HG02973 (cell line): ENCODE measurements around the gene SAP30BP.

Source experiments
- ATAC-seq: cut with Tn5 transposase; IDR thresholded peaks from one replicate; pipeline ENCODE4 v1.9.1; 2021; ENCODE audit warnings: moderate library complexity; ENCODE audit not compliant: unreplicated experiment

The SAP30BP gene

DNA sequence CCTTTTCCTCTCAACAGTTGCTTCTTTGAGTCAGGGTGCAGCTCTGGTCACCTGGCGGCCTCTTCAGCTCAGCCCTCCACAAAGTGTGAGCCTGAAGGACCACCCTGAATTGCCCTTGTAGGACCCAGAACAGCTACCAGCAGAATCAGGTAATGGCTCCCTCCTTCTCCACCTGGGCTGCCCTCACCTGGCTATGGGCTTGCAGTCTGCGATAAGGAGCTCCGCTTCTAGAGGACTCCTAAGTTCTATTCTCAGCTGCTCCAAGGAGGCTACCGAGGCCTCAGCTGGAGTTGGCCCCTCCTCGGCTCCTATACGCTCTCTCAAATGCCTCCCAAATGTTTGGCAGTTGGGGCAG lies 20.5 kb upstream of the SAP30BP start:
- ATAC-seq = no peak

GRCh38 chr17:75647061-75647460 lies 20.1 kb upstream of the SAP30BP start:
- ATAC-seq = no peak

GRCh38 chr17:75647921-75648320 lies 19.2 kb upstream of the SAP30BP start:
- no peak for ATAC-seq

- no peak for ATAC-seq
Measured at GRCh38 chr17:75649687-75650086, 17.5 kb upstream of the SAP30BP start.

GRCh38 chr17:75650874-75651273 lies 16.3 kb upstream of the SAP30BP start:
- no peak for ATAC-seq

DNA sequence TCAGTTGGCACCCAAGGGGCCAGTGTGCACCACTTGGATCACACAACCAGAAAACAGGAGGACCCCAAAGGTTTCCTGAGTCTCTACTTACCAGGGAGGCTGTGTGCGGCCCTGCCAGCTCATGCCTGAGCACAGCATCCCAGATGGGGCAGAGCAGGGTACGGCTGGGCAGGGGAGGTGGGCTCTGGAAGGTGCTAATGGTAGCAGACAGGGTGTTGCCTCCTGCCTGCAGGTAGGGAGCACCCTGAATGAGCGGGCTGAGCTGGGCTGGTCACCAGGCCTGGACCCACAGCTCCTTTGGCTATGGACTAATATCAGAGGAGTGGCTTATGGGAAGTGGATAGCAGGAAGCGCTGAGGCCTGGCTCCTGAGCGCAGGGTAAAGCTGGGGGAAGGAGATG lies 14.8 kb upstream of the SAP30BP start:
- ATAC-seq = no peak

DNA sequence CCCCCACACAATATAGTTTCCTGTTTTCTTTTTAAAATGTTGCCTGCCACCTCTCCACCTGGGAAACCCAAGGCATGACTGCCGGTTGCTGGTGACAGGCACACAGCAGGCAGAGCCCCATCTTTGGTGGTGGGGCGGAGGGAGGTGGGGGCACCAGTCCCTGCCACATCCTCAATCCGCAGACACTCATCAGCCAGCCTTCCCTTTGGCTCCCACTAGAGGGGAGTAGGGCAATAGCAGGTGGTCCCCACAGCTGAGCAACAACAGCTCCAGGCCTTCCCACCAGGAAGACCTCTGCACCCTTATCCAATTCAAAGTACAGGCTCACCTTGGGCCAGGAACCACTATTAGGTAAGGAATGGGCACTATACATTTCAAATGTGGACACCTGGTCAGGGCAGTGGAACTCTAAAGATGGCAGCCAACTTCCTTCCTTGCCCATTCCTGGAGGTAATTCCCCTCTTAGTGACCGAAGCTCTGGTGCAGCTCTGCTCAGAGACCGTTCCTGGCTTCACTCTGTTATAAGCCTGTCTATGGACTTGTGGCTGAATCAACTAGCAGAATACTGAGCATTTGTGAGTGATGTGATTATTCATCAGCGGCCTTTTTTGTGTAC lies 14.1 kb upstream of the SAP30BP start:
- ATAC-seq = no peak

GRCh38 chr17:75654176-75654575 lies 13.0 kb upstream of the SAP30BP start:
- no peak for ATAC-seq

GRCh38 chr17:75658237-75658636 lies 8.9 kb upstream of the SAP30BP start:
- ATAC-seq = no peak

- ATAC-seq = no peak
Measured at GRCh38 chr17:75661531-75661930, 5.6 kb upstream of the SAP30BP start.

DNA sequence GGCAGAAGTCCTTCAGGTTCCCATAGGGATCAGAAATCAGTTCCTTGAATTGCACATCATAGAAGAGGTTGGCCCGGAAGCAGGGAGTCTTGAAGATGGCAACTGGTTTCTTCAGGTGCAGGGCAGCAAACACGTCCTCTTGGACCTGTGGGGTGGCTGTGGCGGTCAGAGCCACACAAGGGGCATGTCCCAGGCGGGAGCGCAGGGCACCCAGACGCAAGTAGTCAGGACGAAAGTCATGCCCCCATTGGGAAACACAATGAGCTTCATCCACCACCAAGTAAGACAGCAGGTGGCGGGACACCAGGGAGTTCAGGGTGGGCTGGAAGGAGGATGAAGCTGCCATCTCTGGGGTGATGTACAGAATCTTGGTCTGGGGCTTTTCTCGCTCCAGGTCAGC lies 4.6 kb upstream of the SAP30BP start:
- ATAC-seq = no peak

GRCh38 chr17:75664099-75664549 lies 3.0 kb upstream of the SAP30BP start:
- peak; percentile 60 for ATAC-seq

DNA sequence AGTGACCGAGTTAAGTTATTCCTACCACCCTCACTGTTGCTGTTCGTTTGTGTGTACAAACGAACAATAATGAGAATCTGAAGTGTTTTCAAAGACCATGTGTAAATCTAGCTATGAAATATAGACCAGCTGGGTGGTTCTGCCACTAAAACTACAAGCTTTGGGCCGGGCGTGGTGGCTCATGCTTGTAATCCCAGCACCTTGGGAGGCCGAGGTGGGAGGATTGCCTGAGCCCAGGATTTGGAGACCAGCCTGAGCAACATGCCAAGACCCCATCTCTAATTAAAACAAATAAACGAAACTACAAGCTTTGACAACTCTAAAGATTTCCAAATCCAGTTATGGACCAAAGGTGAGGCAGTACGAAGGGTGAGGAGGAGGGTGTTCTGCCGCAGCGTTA lies 1.2 kb upstream of the SAP30BP start:
- ATAC-seq = no peak

DNA sequence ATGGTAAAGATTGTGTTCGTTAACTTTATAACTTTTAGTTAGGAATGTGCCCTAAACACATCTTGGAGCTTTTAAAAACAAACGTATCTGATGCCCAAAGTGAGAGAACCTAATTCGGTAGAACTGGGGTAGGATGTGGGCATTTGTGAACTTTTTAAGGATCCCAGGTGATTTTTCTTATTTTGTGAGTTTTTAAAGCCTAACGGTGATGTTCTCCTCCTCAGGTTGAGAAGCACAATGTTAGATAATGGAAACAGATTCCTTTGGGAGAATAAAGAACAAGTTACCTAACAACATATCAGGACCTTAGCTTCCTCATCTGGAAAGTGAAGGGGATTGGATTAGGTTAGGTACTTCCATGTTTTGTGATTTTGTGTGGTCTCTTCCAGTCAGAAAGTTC lies 687 bp downstream of the SAP30BP start:
- ATAC-seq = no peak

DNA sequence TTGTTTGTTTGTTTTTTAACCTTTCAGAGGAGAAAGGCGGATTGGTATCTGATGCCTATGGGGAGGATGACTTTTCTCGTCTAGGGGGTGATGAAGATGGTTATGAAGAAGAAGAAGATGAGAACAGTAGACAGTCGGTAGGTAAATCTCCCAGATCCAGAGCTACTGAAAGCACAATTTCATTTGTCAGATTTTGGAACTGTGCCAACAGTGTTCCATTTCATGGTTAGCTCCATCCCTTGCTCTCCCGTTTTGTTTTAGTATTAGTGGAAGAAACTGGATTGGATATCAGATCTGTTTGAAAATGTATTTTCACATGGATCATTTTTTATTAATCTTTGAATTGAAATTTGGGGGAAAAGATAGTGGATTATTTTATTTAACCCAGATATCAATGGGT lies 1.4 kb downstream of the SAP30BP start:
- ATAC-seq = no peak

DNA sequence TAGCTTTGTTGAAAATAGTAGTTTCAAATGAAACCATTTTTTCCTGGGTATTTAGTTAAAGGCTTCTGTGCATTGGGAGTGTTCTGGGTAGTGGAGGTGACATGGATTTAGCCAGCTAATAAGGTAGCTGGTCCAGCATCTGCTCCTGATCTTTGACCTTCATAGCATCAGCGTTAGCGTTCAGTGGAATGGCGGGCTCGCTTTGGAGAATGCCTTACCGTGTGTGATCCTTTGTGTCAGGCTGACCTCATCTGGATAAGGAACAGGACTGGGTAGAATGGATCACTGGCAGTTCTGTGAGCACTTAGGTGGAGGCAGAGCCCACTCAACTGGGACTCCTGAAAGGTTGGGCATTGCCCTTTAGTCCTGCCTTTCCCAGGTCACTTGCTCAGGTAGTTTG lies 3.7 kb downstream of the SAP30BP start:
- ATAC-seq = no peak

DNA sequence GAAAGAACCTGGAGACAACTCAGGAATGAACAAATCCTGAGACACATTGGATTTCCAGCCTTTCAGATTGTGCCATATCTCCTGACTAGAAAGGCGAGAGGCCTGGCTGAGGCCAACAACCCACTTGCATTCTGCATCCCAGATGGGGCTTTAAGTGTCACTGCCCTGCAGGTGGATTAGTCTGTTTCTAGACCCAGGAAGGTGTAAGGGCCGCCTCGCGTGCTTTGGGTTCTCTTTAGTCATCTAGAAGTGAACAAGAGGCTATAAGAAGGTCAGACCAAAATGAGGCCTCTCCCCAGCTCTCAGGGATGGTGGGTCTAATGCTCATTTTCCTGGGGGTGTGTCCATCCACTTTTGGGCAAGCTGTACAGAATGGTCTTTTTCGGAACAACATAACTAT lies 4.9 kb downstream of the SAP30BP start:
- no peak for ATAC-seq

DNA sequence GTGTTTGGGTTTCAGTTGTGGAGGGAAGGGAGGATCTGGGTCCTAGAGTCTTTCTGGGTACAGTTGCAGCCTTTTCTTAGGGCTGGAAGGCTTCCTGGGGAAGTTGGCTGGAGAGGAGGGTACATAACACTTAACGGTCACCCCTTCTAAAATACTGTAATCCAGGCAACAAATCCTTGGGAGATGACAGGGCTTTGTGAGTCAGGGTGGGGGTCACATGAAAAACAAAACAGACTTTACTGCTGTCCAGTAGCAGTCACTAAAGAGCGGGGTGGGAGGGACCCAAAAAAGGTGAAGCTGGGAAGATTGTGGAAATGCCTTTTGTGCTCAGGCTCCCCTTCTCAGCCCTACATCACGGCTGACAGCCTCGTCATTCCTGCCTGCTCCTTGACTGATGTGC lies 6.3 kb downstream of the SAP30BP start:
- no peak for ATAC-seq

DNA sequence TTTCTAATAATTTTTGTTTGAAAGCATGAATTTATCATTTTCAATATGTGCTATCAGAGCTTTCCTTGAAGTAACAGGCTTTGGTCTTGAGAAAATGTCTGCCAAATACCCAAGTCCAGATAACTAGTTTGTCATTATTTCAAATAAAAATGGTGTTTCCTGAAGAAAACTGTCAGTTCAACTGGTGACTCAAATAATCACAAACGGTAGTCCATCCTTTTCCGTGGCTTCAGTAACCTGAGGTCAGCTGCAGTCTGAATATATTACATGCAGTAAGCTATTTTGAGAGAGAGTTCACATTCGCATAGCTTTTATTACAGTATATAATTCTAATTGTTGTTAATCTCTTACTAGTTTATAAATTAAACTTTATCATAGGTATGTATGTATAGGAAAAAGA lies 9.3 kb downstream of the SAP30BP start:
- no peak for ATAC-seq

- ATAC-seq = no peak
Measured at GRCh38 chr17:75679706-75680211, 12.6 kb downstream of the SAP30BP start.

DNA sequence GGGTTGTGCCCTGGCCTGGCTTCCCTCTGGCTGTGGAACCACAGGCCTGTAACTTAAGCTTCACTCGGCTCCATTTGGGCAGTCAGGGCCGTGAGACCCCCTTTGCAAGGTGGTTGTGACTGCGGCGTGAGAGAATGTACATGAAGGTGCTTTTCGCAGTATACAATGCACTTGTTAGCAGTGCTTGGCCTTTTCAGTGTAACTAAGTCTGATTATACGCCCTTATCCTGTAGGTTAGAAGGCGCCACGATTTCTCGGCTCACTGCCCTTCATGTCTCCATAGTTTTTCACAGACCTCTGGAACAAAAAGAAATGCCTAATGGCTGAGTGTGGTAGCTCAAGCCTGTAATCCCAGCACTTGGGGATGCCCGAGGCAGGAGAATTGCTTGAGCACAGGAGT lies 13.3 kb downstream of the SAP30BP start:
- no peak for ATAC-seq

DNA sequence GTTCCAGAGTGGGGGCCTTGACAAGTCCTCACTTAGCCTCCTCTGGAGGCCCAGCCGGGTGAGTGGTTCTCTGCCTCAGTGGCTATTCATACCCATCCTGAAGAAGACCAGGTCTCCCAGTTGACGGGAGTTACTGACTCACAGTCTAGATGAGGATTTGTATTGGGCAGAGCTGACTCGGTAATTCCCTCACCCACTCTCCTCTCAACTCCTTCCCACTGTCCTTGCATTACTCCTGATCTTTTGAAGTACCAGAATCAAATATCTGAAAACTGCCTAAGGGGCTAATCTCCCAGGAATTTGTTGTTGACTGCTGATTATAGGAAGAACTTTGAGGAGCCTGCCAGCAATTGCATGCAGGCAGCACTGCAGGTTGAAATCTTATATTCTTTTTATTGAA lies 14.2 kb downstream of the SAP30BP start:
- ATAC-seq = no peak

DNA sequence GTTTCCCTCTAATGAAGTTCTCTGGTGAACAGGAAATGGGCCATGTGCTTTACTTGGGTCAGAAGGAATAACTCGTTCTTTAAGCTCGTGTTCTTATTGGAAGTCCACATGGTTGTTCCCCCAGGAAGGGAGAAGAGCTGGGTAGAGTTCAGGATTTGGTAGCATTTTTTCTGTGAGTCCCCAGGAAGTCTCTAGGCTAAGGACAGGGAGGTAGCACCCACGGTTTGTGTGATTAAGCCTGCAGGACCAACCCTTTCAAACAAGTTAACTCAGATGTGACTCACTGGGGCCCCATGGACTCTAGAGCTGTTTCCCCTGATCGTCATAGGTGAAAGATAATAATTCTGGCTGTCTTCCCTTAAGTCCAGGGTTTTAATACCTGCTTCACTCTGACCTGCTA lies 16.4 kb downstream of the SAP30BP start:
- no peak for ATAC-seq
